HepG2 (cell line): ENCODE results near the gene DUS2. TPM values are rescaled to one million over a fixed set of nuclear protein-coding genes. Genes with fewer than 3 reads are reported as not detected.

Experiments
- ATAC-seq: fragments of 200-7000 bp; cut with Tn5 transposase; 3 replicates; pipeline ENCODE4 v1.9.1; 2020; ENCODE audit warnings: mild to moderate bottlenecking, moderate library complexity
- Bru-seq: library from RNA; stranded (reverse); fragments of 400-500 nt; gene quantifications from one replicate; lab custom pipeline; 2021; lab: Mats Ljungman, UMichigan
- BruChase-seq, 2 experiments: library from RNA; stranded (reverse); fragments of 400-500 nt; gene quantifications; one replicate each; lab custom pipeline; 2021; lab: Mats Ljungman, UMichigan
- BruUV-seq: library from RNA; stranded (reverse); fragments of 400-500 nt; replicated peaks from 2 replicates; lab custom pipeline; 2021; lab: Mats Ljungman, UMichigan
- CTCF ChIA-PET: fragments of 300-600 bp; formaldehyde crosslinking; extraction: SDS; loops from one replicate; lab custom pipeline; 2021; ENCODE audit warnings: low total read pairs, inconsistent platforms, low intra/inter-chr PET ratio; lab: Yijun Ruan, JAX
- POLR2A ChIA-PET: fragments of 350-600 bp; sonication (Branson Sonifier 250); formaldehyde crosslinking; loops from one replicate; lab custom pipeline; 2020; ENCODE audit warnings: antibody characterized with exemption, inconsistent platforms; lab: Yijun Ruan, JAX
- DNase-seq: peaks from one replicate; pipeline ENCODE4 v3.0.0-alpha.2; 2015; ENCODE audit warnings: low spot score
- FAIRE-seq: peaks from 3 replicates; lab custom pipeline; 2011; peaks lifted over from hg19 to GRCh38; lab: Jason Lieb, UNC
- H2AFZ ChIP-seq: one replicate; pipeline ENCODE4 v1.6.1; 2011; ENCODE audit warnings: low read length, inconsistent platforms
- H3K27ac ChIP-seq: fragments of 300-600 bp; 3 replicates; pipeline ENCODE4 v1.8.0; 2011; ENCODE audit warnings: mixed run types, mild to moderate bottlenecking, mixed read lengths, low read length, inconsistent platforms; ENCODE audit not compliant: insufficient read depth; ENCODE audit errors: extremely low read length
- H3K27me3 ChIP-seq, 2 experiments: fragments of 200-600 bp in 1 of 2; 2 replicates in 1 of 2; 3 replicates in 1 of 2; pipeline versions ENCODE4 v1.6.0 to v1.8.0; 2011; ENCODE audit warnings: low read length in 2 of 2, mild to moderate bottlenecking in 2 of 2, moderate library complexity in 2 of 2, inconsistent platforms in 1 of 2; ENCODE audit not compliant: insufficient read depth in 2 of 2, control insufficient read depth in 1 of 2
- H3K36me3 ChIP-seq, 2 experiments: fragments of 200-600 bp in 1 of 2; replicated peaks in 1 of 2; 2 replicates in 1 of 2; 3 replicates in 1 of 2; pipeline versions ENCODE4 v1.5.1 to v1.8.0; 2011; ENCODE audit warnings: low read length in 2 of 2, inconsistent platforms in 1 of 2; ENCODE audit not compliant: insufficient read depth in 2 of 2, control insufficient read depth in 1 of 2
- H3K4me1 ChIP-seq: 2 replicates; pipeline ENCODE4 v1.5.1; 2012; ENCODE audit warnings: low read length, inconsistent platforms; ENCODE audit not compliant: insufficient read depth
- H3K4me2 ChIP-seq: 2 replicates; pipeline ENCODE4 v1.6.0; 2011; ENCODE audit warnings: low read depth, low read length, inconsistent platforms
- H3K4me3 ChIP-seq, 3 experiments: fragments of 200-600 bp in 1 of 3; sonication (generic), shearing (Covaris generic) in 1 of 3; replicated peaks in 1 of 3; 2 replicates each; pipeline ENCODE4 v1.5.1; 2011 to 2016; ENCODE audit warnings: low read length in 3 of 3, inconsistent platforms in 2 of 3, low read depth in 2 of 3, mild to moderate bottlenecking in 2 of 3, control low read depth in 1 of 3, mixed read lengths in 1 of 3; ENCODE audit not compliant: insufficient read depth in 1 of 3
- H3K79me2 ChIP-seq: one replicate; pipeline ENCODE4 v1.6.1; 2011; ENCODE audit warnings: low read length, inconsistent platforms; ENCODE audit not compliant: insufficient read depth
- H3K9ac ChIP-seq: 2 replicates; pipeline ENCODE4 v1.6.0; 2011; ENCODE audit warnings: mild to moderate bottlenecking, low read depth, low read length, inconsistent platforms; ENCODE audit not compliant: insufficient read depth
- H3K9me3 ChIP-seq: 2 replicates; pipeline ENCODE4 v1.5.1; 2012; ENCODE audit warnings: mild to moderate bottlenecking, low read length
- H4K20me1 ChIP-seq: 2 replicates; pipeline ENCODE4 v1.6.0; 2011; ENCODE audit warnings: inconsistent platforms, mild to moderate bottlenecking, low read length, moderate library complexity; ENCODE audit not compliant: insufficient read depth
- ATF3 ChIP-seq: sonication (generic); formaldehyde crosslinking; IDR thresholded peaks from 2 replicates; pipeline ENCODE4 v1.4.0; 2020; ENCODE audit warnings: missing genetic modification reagents
- RBM39 ChIP-seq: fragments of 200-400 bp; formaldehyde crosslinking; IDR thresholded peaks from one replicate; pipeline ENCODE4 v1.6.1; 2018; ENCODE audit warnings: antibody characterized with exemption, mild to moderate bottlenecking, low read depth, low read length; ENCODE audit not compliant: poor library complexity, severe bottlenecking
- ZNF441 ChIP-seq: sonication (generic); formaldehyde crosslinking; IDR thresholded peaks from 2 replicates; pipeline ENCODE4 v1.7.0; 2021; ENCODE audit warnings: missing genetic modification reagents, borderline replicate concordance
- ZNF746 ChIP-seq: sonication (generic); formaldehyde crosslinking; IDR thresholded peaks from 2 replicates; pipeline ENCODE4 v1.8.0; 2022; ENCODE audit warnings: mild to moderate bottlenecking, missing genetic modification reagents
- ZNF782 ChIP-seq: sonication (generic); formaldehyde crosslinking; IDR thresholded peaks from 2 replicates; pipeline ENCODE4 v1.4.0; 2020; ENCODE audit warnings: missing genetic modification reagents, mild to moderate bottlenecking, borderline replicate concordance
- ZSCAN5A ChIP-seq: sonication (generic); formaldehyde crosslinking; IDR thresholded peaks from 2 replicates; pipeline ENCODE4 v1.8.0; 2022; ENCODE audit warnings: mild to moderate bottlenecking, missing genetic modification reagents, borderline replicate concordance
- WGBS: methylation state at CpG from one replicate; pipeline ENCODE4 v1.1.6; 2017; ENCODE audit warnings: low lambda C conversion rate; 5-methylcytosine and 5-hydroxymethylcytosine counted together
- in situ Hi-C: cut with HindIII; loops from 2 replicates; pipeline ENCODE4 v1.10.0; 2017; ENCODE audit warnings: low pct_unique_long_range_greater_than_20kb; ENCODE audit not compliant: extremely low pct_ligation_motif_present
- intact Hi-C: fragments of 100-400 bp; cut with micrococcal nuclease; formaldehyde crosslinking; loops from one replicate; pipeline ENCODE4 v1.10.0; 2022; ENCODE audit not compliant: unreplicated experiment
- long read RNA-seq, 2 experiments: library from RNA in 1 of 2; library from polyadenylated mRNA in 1 of 2; stranded (forward) in 1 of 2; unstranded in 1 of 2; transcript quantifications; one replicate each; pipeline ENCODE4 v2.0.0, GENCODE V29; 2019 to 2022
- polyA minus RNA-seq, 3 experiments: library from RNA; depleted of rRNA, polyadenylated mRNA; stranded (reverse); fragments of >200 nt; gene quantifications; 2 replicates each; pipeline ENCODE4 v1.2.3, GENCODE V29; 2011; ENCODE audit warnings: low replicate concordance in 1 of 3
- polyA plus RNA-seq, 8 experiments: library from polyadenylated mRNA; depleted of rRNA in 3 of 8; stranded (reverse) in 7 of 8; unstranded in 1 of 8; fragments of >200 nt; fragmentation: Illumina TruSeq in 4 of 8; extraction: Trizol in 4 of 8; gene quantifications; 2 replicates each; pipeline versions ENCODE4 v1.2.1 to v1.2.3, GENCODE V29; 2011 to 2016; ENCODE audit warnings: low read depth in 4 of 8, missing spikeins in 1 of 8, mixed read lengths in 1 of 8; ENCODE audit not compliant: insufficient read depth in 1 of 8
- total RNA-seq, 5 experiments: library from RNA; depleted of rRNA; stranded (reverse); fragments of >200 nt; fragmentation: Illumina TruSeq; extraction: Trizol; gene quantifications; 2 replicates each; pipeline ENCODE4 v1.2.3, GENCODE V29; 2016; ENCODE audit warnings: low read depth in 1 of 5
- TF ChIP-seq, protein P1 (sequence below): sonication (generic); formaldehyde crosslinking; IDR thresholded peaks from 2 replicates; pipeline ENCODE4 v1.4.0; 2020; ENCODE audit warnings: missing genetic modification reagents, borderline replicate concordance

Gene DUS2
- 25.1 and 25.9 TPM in 2 replicates for total RNA-seq (2016; rRNA removed; fragmentation: Illumina TruSeq; extraction: Trizol)
- 11.4 and 13.4 TPM in 2 replicates for total RNA-seq (2016; cell fraction: cytosol; rRNA removed; fragmentation: Illumina TruSeq; extraction: Trizol; ENCODE audit: low read depth)
- total RNA-seq (2016; cell fraction: insoluble cytoplasmic fraction; rRNA removed; fragmentation: Illumina TruSeq; extraction: Trizol): 26.9 and 27.5 TPM in 2 replicates
- 8.8 and 9.5 TPM in 2 replicates for total RNA-seq (2016; cell fraction: membrane; rRNA removed; fragmentation: Illumina TruSeq; extraction: Trizol)
- 20.8 and 22.6 TPM in 2 replicates for total RNA-seq (2016; cell fraction: nucleus; rRNA removed; fragmentation: Illumina TruSeq; extraction: Trizol)
- 17.8 and 22.6 TPM in 2 replicates for polyA plus RNA-seq (2011; rRNA removed)
- 18.3 and 19.9 TPM in 2 replicates for polyA plus RNA-seq (2011; cell fraction: cytosol; rRNA removed)
- polyA plus RNA-seq (2011; cell fraction: nucleus; rRNA removed): 73.1 and 73.7 TPM in 2 replicates
- polyA plus RNA-seq (2012): 17.0 and 17.7 TPM in 2 replicates
- polyA plus RNA-seq (2016; cell fraction: cytosol; fragmentation: Illumina TruSeq; extraction: Trizol; ENCODE audit: low read depth): 1.7 and 1.8 TPM in 2 replicates
- polyA plus RNA-seq (2016; cell fraction: insoluble cytoplasmic fraction; fragmentation: Illumina TruSeq; extraction: Trizol; ENCODE audit: low read depth): 14.5 and 16.7 TPM in 2 replicates
- polyA plus RNA-seq (2016; cell fraction: membrane; fragmentation: Illumina TruSeq; extraction: Trizol; ENCODE audit: low read depth): 2.5 and 3.7 TPM in 2 replicates
- polyA plus RNA-seq (2016; cell fraction: nucleus; fragmentation: Illumina TruSeq; extraction: Trizol; ENCODE audit: insufficient read depth, low read depth): 30.5 and 31.8 TPM in 2 replicates
- 36.7 and 47.6 TPM in 2 replicates for polyA minus RNA-seq (2011; rRNA and poly(A)+ RNA removed; ENCODE audit: low replicate concordance)
- 9.6 and 11.9 TPM in 2 replicates for polyA minus RNA-seq (2011; cell fraction: cytosol; rRNA and poly(A)+ RNA removed)
- 34.6 and 41.8 TPM in 2 replicates for polyA minus RNA-seq (2011; cell fraction: nucleus; rRNA and poly(A)+ RNA removed)
- Bru-seq, nascent RNA: percentile 61 among the genes with signal in this experiment
- BruChase-seq, experiment 1, labeled RNA remaining after a 6-hour chase: percentile 56 among the genes with signal in this experiment
- BruChase-seq, experiment 2, labeled RNA remaining after a 2-hour chase: percentile 60 among the genes with signal in this experiment
- long read RNA-seq, experiment 1, transcript DUS2-207 (17 exons, 2,310 nt): major isoform, 24 of 38 reads
- long read RNA-seq, experiment 1, partial matches to known transcripts: 3 of 38 reads
- long read RNA-seq, experiment 1, other reads (novel, unspliced or antisense): 8 of 38 reads
- long read RNA-seq, experiment 2, partial matches to known transcripts: 5 of 16 reads
- long read RNA-seq, experiment 2, other reads (novel, unspliced or antisense): 7 of 16 reads

GRCh38 chr16:68022728-68023537 is at the start of gene DUS2, which contains the start of gene DDX28:
Gene DUS2 (plus strand): TSS chr16:68023284. CDS start chr16:68038024, 14,740 bp downstream.
Gene DDX28 (minus strand): TSS chr16:68023232. CDS start chr16:68023202, 30 bp downstream.
- TSS peak; percentile 79 for BruUV-seq
- DNase-seq: peak; percentile 88
- intact Hi-C loops (no loop called here), in situ Hi-C loops (no loop called here)
- WGBS: 1% methylated on average over 33 of the region's 84 CpGs
- no peaks in the 10 kb centered on the region for H4K20me1 ChIP-seq
- peaks cover 0 to 5% of the 10 kb centered on the region in 2 experiments; a peak in 2 of 5 replicates for H3K36me3 ChIP-seq
- peak within 1 kb of the TSS; percentile 83 for H3K27ac ChIP-seq
- peak within 1 kb of the TSS; percentile 96 for H3K4me2 ChIP-seq
- H3K4me3 ChIP-seq: peak within 1 kb of the TSS; percentile 92 to 99 (median 92)
- peak; percentile 80 for FAIRE-seq
- peak within 1 kb of the TSS; percentile 94 for H3K9ac ChIP-seq
- ChIA-PET CTCF (interaction anchor here (1.1 kb wide), 1 partner anchor 30 kb away, joined by 3 read pairs; no protein-coding TSS in a partner anchor), POLR2A (interaction anchor here (0.6 to 3.3 kb wide), 26 partner anchors 11 to 456 kb away, joined by 3 to 26 read pairs (median 7); partner anchors contain the start of genes DPEP2, LCAT, NFATC3 and PSMB10)
- peaks cover 24% of the 10 kb centered on the region for H3K4me1 ChIP-seq
- H3K9me3 ChIP-seq: no peaks in the 10 kb centered on the region
- H3K27me3 ChIP-seq: no peaks in the 10 kb centered on the region; a peak in 1 of 5 replicates
- H3K79me2 ChIP-seq: peaks cover 32% of the 10 kb centered on the region
- H2AFZ ChIP-seq: peak within 1 kb of the TSS; percentile 45
- peak; percentile 88 for ATAC-seq
- TF ChIP-seq ZSCAN5A (CRISPR knock-in tag): peak; percentile 98
- TF ChIP-seq ZNF441 (CRISPR knock-in tag): peak; percentile 84; the same call in 1 of the 2 replicates
- peak; percentile 92 for TF ChIP-seq RBM39
- TF ChIP-seq ATF3 (CRISPR knock-in tag): peak; percentile 57; the same call in 1 of the 2 replicates
- no peak; the same call in 1 of the 2 replicates for TF ChIP-seq ZNF746 (CRISPR knock-in tag)
- TF ChIP-seq, protein P1, sequence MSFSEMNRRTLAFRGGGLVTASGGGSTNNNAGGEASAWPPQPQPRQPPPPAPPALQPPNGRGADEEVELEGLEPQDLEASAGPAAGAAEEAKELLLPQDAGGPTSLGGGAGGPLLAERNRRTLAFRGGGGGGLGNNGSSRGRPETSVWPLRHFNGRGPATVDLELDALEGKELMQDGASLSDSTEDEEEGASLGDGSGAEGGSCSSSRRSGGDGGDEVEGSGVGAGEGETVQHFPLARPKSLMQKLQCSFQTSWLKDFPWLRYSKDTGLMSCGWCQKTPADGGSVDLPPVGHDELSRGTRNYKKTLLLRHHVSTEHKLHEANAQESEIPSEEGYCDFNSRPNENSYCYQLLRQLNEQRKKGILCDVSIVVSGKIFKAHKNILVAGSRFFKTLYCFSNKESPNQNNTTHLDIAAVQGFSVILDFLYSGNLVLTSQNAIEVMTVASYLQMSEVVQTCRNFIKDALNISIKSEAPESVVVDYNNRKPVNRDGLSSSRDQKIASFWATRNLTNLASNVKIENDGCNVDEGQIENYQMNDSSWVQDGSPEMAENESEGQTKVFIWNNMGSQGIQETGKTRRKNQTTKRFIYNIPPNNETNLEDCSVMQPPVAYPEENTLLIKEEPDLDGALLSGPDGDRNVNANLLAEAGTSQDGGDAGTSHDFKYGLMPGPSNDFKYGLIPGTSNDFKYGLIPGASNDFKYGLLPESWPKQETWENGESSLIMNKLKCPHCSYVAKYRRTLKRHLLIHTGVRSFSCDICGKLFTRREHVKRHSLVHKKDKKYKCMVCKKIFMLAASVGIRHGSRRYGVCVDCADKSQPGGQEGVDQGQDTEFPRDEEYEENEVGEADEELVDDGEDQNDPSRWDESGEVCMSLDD (CRISPR knock-in tag): peak; percentile 26; the same call in 1 of the 2 replicates
- peak; percentile 88 for TF ChIP-seq ZNF782 (CRISPR knock-in tag)
